Stimulated activated CD8-positive, alpha-beta memory T cell treated with anti-CD3 and anti-CD28 coated beads, Interleukin-12 subunit alpha, Interleukin-12 subunit beta, amount 100 ng/mL, for 4 hours (primary cell): ENCODE data around the gene EPSTI1.
"Not testable (repeated sequence)": the region's sequence is repeated elsewhere in the genome, so short reads cannot be mapped to it uniquely, and the experiment has no call there.

ENCODE experiments used
- DNase-seq: peaks from one replicate; pipeline ENCODE4 v3.0.0-alpha.2; 2020; ENCODE audit warnings: low read depth

EPSTI1 gene

GRCh38 chr13:42893214-42893671 lies 98.8 kb downstream of the EPSTI1 start:
- DNase-seq, result no peak

DNA sequence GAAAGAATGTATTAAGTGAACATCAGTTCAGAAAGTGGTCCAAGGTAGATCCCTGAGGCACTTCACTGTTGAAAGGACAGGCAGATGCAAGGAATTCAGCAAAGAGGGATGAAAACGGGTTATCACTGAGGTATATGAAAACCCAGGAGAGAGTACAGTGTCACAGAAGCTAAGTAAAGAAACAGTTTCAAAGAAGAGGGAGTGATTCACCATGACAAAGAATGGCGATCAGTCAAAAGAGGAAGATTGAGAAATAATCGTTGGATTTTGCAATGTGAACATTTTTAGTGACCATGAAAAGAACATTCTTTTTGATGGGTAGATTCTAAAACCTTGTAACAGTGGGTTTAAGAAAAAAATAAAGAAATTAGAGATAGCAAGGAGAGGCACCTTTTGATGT lies 99.3 kb downstream of the EPSTI1 start:
- DNase-seq, result no peak

DNA sequence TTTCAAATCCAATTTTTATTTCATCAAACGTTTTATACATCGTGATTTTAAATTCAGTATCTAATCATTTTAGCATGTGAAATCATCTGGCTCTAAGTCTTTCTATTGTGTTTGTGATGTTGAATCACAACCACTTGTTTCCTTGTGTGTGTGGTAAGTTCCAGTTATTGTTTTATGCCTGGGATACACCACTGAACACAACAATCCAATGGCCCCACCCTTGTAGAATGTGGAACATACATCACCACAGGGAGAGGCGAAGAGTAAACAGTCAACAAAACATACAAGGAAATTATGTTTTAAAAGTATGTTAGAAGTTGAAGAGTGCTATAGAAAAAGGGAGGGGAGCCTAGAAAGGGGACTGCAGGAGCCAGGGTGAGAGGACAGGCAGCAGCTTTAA lies 100.5 kb downstream of the EPSTI1 start:
- DNase-seq, result no peak

DNA sequence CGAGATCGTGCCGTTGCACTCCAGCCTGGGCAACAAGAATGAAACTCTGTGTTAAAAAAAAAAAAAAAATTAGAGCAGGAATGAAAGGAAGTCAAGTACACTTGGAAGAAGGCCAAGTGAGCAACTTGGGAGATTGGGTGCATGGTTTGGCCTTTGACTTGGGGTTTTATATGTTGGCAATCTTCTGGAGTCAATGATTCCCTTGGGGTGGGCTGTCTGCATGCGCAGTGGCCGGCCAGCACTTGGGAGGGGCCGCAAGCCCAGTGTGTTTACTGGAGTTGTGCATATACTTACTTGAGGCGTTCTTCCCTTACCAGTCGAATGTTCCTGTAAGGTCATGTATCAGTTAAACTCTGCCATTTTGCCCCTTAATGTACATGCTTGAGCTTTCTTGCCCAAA lies 106.7 kb downstream of the EPSTI1 start:
- no peak for DNase-seq

GRCh38 chr13:42883771-42884467 lies 108.1 kb downstream of the EPSTI1 start:
- DNase-seq, result no peak

DNA sequence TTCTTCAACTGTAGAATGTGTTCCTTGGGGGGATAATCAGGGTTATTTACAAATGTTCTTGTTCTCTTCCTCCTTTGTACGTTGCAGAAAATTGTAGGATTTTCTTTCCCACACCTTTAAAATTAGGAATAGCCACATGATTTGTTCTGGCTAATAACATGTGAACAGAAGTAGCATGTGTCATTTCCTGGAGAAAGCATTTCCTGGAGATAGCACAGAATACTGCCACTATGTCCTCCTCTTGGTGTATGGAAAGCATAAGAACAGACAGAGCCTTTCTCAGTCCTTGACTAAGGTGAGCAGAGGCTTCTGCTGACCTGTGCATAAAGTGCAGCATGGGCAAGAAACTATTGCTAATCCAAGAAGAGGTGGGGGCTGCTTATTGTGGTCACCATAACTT lies 108.9 kb downstream of the EPSTI1 start:
- DNase-seq, result no peak

DNA sequence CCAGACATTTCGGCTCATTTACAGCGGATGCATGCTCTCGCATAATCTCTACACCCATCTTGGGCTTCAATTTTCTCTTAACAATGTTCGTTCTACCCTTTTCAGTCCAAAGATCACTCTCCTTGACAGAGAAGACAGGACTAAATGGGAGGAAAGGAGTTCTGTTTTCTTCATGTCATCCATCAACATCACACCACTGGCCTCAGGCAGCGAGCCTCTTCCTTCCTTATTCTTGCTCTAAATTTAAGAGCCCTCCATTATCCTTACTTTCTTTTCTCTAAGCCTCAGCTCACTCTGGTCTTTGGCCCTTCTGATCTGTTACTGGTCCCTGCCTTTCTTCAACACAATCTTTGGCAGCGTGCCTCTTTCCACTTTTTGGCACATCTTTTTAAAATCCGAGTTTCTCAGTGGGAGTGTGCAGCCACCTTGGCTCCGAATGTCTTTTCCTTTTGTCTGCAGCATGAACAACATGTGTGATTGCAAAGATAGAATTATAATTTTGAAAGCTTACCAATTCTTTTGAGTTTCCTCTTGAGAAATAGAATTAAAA lies 111.9 kb downstream of the EPSTI1 start:
- DNase-seq, result no peak

- no peak for DNase-seq
Observed at GRCh38 chr13:42878721-42879120, 113.3 kb downstream of the EPSTI1 start.

GRCh38 chr13:42876887-42877545 lies 115.0 kb downstream of the EPSTI1 start:
- no peak for DNase-seq

GRCh38 chr13:42876270-42876714 lies 115.7 kb downstream of the EPSTI1 start:
- DNase-seq, result no peak

DNA sequence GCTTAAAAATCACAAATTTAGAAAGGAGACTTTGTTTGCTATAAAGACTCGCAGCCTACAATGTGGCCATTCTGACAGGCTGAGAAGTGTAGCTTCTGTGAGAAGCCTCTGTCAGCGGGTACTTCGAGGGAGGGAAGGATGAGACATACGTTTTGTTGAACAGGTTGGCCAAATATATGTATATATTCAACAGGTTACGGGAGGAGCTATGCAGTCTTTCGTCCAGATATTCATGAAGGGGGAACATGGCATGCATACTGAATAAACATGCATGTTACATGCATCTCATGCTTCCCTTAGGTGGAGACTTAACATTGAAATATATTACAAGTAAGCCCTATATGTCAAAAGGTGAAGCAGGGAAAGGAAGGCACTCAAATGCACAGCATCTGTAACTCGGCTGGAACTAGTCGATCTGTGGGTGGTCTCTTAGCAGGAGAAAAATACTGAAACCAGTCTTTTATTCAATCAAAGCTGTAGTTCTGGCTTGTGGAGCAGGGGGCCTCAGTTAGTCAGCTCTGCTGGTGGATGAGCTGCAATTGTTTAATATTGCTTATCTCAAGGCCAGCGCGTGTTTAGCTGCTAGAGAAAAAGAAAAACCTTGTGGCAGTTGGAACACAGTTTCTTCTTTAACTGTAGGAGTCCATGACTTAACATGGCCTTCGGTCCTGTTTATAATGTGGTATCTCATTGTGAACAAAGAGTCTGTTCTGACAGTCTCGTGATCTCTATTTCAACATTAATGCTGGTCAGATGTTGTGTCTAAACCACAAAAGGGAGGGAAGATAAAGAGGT lies 116.4 kb downstream of the EPSTI1 start:
- no peak for DNase-seq

GRCh38 chr13:42874221-42874620 lies 117.8 kb downstream of the EPSTI1 start:
- DNase-seq, result no peak

GRCh38 chr13:42873081-42873480 lies 119.0 kb downstream of the EPSTI1 start:
- DNase-seq, result no peak

GRCh38 chr13:42867232-42867631 lies 124.8 kb downstream of the EPSTI1 start:
- no peak for DNase-seq

DNA sequence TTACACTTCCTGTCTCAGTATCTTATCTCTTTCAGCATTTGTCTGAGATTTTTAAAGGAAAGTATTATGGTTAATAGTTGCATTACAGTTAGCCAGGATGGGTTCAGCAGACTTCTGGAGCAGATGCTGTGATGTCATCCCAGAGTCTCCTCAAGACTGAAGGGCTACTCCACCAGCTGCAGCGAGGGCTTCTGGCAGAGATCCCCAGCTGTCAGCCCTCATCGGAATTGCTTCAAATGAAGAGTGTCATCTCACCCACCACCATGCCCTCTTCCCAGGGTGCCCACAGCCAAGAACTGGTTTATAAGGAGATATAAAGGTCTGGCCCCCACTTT lies 126.3 kb downstream of the EPSTI1 start:
- no peak for DNase-seq

DNA sequence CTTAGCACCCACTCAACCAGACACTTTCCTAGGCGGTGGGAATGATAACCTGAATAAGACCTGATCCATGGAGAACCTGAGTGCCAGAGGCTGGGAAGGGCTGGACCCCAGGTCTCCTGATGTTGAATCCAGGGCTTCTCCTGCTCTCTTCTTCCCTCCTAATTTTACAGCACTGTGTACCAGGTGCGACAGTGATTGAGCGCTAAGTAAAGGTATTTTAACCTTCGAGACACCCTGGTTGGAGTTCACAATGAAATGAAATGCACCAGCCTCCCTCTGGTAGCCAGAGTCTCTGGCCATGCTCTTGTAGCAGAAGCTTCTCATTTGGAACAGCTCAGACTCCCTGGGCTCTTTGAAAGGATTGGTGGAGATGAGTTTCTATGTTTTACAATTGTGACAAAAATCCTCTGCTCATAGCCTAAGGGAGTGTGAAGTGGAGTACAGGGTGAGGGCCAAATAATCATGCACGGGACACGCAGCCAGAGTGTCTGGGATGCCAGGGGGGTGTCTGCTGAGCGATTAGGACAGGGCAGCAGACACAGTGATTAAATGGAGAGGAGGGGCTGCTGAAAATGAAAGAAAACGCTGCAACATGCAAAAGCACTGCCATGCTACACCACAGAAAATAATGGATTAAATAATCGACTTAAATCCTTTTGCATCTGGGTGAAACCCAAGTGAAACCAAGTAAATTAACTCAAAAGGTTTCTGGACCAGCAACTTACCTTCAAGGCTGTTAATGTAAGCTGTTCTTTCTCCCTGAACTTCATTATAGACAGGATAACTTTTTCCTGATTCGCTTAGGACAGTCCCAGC lies 126.9 kb downstream of the EPSTI1 start:
- no peak for DNase-seq

- DNase-seq, result not testable (repeated sequence)
Observed at GRCh38 chr13:42862370-42862769, 129.7 kb downstream of the EPSTI1 start.

- no peak for DNase-seq
Observed at GRCh38 chr13:42860485-42860884, 131.6 kb downstream of the EPSTI1 start.

DNA sequence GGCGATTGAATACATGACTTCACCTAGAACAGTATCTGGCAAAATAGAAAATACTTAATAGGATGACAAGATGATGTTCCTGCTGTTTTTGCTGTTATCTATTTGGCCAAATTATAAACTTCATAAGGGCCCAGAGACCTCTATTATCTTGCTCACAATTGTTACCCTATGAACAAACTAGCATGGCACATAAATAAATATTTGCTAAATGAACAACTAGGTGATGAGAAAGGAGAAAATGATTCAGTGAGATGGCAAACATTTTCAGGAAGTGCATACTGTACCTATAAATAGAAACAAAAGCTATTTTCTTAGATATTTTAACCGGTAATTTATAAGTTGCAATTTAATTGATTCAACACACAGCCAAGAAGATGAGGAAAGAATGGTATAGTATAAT lies 132.3 kb downstream of the EPSTI1 start:
- no peak for DNase-seq

DNA sequence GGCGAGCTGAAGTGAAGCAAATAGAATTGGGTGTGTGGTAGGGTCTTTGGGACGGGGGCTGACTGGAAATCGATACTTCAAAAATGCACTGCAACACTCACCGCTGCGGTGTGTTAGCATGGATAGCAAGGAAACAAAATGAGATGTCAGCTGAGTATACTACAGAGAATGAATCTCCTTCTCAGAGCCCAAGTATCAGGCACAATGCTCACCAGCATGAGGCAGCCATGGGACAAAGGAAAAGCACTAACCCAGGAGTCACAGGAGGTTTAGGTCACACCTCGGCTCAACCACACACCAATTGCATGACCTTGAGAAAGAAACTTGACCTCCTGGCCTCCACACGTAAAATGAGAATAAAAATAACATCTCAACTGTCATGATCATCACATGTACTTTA lies 136.6 kb downstream of the EPSTI1 start:
- DNase-seq, result no peak

- DNase-seq, result no peak
Observed at GRCh38 chr13:42852136-42852535, 139.9 kb downstream of the EPSTI1 start.

DNA sequence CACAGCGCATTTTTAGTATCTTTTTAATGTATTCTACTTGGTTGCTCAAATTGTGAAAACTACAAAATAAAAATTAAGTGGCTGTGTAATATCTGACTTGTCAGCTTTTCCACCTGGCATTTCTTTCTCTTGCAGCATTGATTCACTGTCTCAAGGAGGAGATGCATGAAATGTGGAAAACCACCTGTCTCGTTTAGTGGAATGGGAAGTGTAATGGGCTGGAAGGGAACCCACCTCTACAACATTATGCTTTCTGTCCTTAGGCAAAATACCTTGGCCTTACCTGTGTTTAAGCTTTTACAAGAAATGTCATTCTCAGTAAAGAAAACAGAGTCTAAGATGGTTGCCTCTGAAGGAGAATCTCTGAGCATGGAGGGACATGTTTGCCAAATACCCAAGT lies 142.8 kb downstream of the EPSTI1 start:
- DNase-seq, result no peak
